GM21526 (cell line): Measurements from ENCODE around the gene RNF213.
"Not testable (repeated sequence)": the region's sequence is repeated elsewhere in the genome, so short reads cannot be mapped to it uniquely, and the experiment has no call there.

Experiments used
- ATAC-seq: cut with Tn5 transposase; IDR thresholded peaks from one replicate; pipeline ENCODE4 v1.9.1; 2021; ENCODE audit warnings: moderate library complexity; ENCODE audit not compliant: unreplicated experiment, low FRiP score

Gene RNF213

GRCh38 chr17:80291260-80291659 lies 30.6 kb downstream of the RNF213 start:
- ATAC-seq = no peak

- no peak for ATAC-seq
These were observed 31.2 kb downstream of the RNF213 start for GRCh38 chr17:80291691-80292487.

GRCh38 chr17:80292521-80292971 lies 31.9 kb downstream of the RNF213 start:
- no peak for ATAC-seq

DNA sequence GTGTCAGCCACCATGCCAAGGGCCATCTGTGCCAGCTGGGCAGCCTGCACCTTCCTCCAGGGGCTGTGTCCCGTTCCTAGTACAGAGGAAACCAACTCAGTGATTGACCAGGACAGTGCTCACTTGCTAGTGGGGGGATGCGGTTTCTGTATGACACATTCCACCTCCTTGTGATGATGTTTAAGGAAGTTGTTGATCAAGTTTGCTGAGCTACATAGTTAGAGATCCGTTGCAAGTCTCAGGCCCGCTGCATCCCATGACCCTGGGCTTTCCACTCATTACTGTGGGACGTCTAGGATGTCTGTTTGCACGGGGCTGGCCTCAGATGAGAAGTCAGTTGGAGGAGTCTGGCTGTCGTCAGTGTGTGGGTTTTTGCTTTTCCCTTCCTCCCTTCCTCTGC lies 33.6 kb downstream of the RNF213 start:
- no peak for ATAC-seq

GRCh38 chr17:80294653-80295052 lies 34.0 kb downstream of the RNF213 start:
- no peak for ATAC-seq

GRCh38 chr17:80295146-80295545 lies 34.5 kb downstream of the RNF213 start:
- ATAC-seq = no peak

DNA sequence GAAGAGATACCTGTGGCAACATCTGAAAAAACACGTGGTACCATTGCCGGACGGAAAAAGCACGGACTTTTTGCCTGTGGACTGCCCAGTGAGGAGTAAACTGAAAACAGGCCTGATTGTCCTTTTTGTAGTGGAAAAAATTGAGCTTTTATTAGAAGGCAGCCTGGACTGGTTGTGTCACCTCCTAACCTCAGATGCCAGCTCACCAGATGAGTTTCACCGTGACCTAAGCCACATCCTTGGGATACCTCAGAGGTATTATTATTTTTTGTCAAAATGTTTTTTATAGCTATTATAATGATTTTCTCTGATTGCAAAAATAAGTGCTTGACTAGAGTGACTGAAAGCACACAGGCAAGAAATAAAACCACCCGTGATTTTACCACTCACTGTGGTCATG lies 34.9 kb downstream of the RNF213 start:
- no peak for ATAC-seq

GRCh38 chr17:80296221-80296620 lies 35.6 kb downstream of the RNF213 start:
- ATAC-seq = no peak

GRCh38 chr17:80297996-80298560 lies 37.4 kb downstream of the RNF213 start:
- ATAC-seq = no peak

DNA sequence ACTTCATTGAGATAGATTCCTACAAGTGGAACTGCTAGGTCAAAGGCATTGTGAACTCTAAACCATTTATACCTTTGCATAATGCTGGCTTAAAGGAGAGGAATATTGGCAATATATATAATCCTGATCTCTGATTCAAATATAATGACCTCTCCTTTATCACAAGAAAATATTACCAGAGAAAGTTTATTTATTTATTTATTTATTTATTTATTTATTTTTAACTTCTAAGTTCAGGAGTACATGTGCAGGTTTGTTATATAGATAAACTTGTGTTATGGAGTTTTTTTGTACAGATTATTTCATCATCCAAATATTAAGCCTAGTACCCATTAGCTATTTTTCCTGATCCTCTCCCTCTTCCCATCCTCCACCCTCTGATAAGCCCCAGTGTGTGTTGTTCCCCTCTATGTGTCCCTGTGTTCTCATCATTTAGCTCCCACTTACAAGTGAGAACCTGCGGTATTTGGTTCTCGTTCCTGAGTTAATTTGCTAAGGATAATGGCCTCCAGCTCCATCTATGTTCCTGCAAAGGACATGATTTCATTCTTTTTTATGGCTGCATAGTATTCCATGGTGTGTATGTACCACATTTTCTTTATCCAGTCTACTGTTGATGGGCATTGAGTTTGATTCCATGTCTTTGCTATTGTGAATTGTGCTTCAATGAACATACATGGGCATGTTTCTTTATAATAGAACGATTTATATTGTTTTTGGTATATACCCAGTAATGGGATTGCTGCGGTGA lies 38.9 kb downstream of the RNF213 start:
- not testable (repeated sequence) for ATAC-seq

DNA sequence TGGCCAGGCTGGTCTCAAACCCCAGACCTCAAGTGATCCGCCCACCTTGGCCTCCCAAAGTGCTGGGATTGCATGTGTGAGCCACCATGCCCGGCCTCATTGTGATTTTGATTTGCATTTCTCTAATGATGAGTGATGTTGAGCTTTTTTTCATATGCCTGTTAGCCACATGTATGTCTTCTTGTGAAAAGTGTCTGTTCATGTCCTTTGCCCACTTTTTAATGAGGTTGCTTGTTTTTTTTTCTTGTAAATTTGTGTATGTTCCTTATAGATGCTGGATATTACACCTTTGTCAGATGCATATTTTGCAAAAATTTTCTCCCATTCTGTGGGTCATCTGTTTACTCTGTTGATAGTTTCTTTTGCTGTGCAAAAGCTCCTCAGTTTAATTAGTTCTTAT lies 40.1 kb downstream of the RNF213 start:
- not testable (repeated sequence) for ATAC-seq

DNA sequence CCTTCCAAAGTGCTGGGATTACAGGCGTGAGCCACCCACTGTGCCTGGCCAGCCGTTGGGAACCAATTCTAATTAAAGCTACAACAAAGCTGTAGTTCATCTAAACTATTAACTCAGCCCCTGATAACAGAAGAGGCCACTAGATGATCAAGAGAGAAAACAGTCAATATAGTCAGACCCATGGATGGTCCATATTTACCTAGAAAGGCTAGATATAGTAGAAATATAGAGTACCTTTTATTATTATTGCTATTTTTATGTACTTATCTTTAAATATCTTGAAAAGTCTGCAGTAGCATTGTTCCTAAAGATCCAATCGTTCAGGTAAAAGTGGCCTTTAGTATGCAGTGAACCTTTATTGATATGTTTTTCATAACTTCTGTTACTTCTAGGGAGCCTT lies 43.2 kb downstream of the RNF213 start:
- ATAC-seq = no peak

DNA sequence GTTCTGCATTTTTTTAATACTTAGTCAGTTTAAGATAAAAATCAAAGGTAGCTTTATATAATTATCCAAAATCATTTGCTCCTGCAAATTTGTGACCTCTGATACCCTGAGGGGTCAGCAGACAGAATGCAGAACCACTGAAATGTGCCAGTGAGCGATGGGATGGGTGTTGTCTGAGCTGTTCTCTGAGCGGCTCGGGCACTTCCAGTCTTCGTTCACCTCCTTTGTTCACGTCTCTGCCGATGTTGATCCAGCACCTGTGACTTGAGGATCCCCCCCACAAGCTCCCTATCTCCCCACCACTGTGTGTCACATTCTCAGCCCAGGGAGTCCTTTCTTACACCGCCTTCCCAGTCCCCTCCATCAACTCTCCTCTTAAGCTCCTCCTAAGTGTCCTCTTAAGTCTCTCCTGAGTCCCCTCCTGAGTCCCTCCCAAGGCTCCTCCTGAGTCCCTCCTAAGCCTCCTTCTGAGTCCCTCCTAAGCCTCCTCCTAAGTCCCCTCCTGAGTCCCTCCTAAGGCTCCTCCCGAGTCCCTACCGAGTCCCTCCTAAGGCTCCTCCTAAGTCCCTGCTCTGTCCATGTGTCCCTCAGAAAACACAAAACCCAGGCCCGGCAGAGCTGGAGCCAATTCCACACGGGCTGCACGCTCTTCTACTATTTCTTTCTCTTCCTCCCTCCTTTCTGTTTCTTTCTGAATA lies 47.5 kb downstream of the RNF213 start:
- no peak for ATAC-seq

DNA sequence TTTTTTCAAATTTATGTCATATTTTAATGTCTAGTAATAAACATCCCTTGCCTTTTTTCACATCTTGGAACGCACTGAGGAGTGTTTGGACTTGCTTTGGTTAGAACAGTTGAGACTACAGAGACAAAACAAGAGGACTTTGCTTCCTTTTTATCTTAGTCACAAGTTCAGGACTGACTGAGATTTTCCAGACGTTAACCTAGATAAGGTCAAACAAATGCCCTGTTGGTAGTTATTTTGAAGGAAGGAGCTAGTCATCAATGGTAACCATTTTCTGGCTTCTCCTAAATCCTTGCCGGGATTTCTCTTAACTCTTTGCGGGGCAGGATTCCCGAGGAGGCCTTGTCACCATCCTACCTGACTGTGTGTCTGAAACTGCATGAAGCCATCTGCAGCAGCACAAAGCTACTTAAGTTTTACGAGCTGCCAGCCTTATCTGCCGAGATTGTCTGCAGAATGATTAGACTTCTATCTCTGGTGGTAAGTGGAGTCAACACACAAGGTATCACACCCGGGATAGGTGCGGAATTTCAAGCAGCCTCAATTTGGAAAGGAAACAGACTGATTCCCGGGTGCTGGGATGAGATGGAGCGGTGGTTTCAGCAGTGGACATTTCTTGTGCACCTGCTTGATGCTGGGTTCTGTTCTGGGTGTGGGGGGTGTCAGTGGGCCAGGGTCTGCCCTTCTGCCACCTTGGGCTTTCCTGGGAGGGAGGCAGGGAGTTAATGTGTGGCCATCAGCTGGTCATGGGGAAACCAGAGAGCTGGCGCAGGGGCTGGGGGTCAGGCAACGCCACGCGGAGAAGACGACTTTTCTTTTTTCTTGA lies 48.3 kb downstream of the RNF213 start:
- no peak for ATAC-seq

GRCh38 chr17:80311216-80311827 lies 50.7 kb downstream of the RNF213 start:
- no peak for ATAC-seq

DNA sequence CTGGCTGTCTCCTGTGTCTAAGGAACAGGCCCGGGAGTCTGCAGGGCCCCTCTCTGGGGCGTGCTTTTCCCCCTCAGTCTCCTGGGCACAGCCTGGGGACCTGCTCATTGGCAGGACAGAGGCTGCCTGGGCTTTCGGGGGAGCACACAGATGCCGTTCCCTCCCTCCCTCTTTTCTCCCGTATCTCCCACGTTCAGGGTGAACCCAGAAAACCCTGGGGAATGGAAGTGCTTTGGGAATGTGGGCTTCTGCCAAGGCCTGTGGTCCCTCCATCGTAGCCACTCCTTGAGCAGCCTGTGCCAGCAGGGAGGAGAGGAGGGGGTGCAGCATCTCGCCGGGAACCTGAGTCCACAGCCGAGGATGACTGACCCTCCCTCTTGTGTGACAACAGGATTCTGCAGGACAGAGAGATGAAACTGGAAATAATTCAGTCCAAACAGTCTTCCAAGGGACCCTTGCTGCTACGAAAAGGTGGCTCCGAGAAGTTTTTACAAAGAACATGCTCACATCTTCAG lies 52.0 kb downstream of the RNF213 start:
- ATAC-seq = no peak

- no peak for ATAC-seq
These were observed 52.6 kb downstream of the RNF213 start for GRCh38 chr17:80313160-80313829.

GRCh38 chr17:80313946-80314345 lies 53.3 kb downstream of the RNF213 start:
- ATAC-seq = not testable (repeated sequence)
